HepG2 (cell line): ENCODE measurements around the gene CNNM4. TPM values are rescaled to one million over a fixed set of nuclear protein-coding genes. Genes with fewer than 3 reads are reported as not detected.

Experiments
- ATAC-seq: fragments of 200-7000 bp; cut with Tn5 transposase; 3 replicates; pipeline ENCODE4 v1.9.1; 2020; ENCODE audit warnings: mild to moderate bottlenecking, moderate library complexity
- BruUV-seq: library from RNA; stranded (reverse); fragments of 400-500 nt; replicated peaks from 2 replicates; lab custom pipeline; 2021; lab: Mats Ljungman, UMichigan
- CTCF ChIA-PET: fragments of 300-600 bp; formaldehyde crosslinking; extraction: SDS; loops from one replicate; lab custom pipeline; 2021; ENCODE audit warnings: low total read pairs, inconsistent platforms, low intra/inter-chr PET ratio; lab: Yijun Ruan, JAX
- POLR2A ChIA-PET: fragments of 350-600 bp; sonication (Branson Sonifier 250); formaldehyde crosslinking; loops from one replicate; lab custom pipeline; 2020; ENCODE audit warnings: antibody characterized with exemption, inconsistent platforms; lab: Yijun Ruan, JAX
- DNase-seq: peaks from one replicate; pipeline ENCODE4 v3.0.0-alpha.2; 2015; ENCODE audit warnings: low spot score
- FAIRE-seq: peaks from 3 replicates; lab custom pipeline; 2011; peaks lifted over from hg19 to GRCh38; lab: Jason Lieb, UNC
- H2AFZ ChIP-seq: one replicate; pipeline ENCODE4 v1.6.1; 2011; ENCODE audit warnings: low read length, inconsistent platforms
- H3K27ac ChIP-seq: fragments of 300-600 bp; 3 replicates; pipeline ENCODE4 v1.8.0; 2011; ENCODE audit warnings: mixed run types, mild to moderate bottlenecking, mixed read lengths, low read length, inconsistent platforms; ENCODE audit not compliant: insufficient read depth; ENCODE audit errors: extremely low read length
- H3K27me3 ChIP-seq, 2 experiments: fragments of 200-600 bp in 1 of 2; 2 replicates in 1 of 2; 3 replicates in 1 of 2; pipeline versions ENCODE4 v1.6.0 to v1.8.0; 2011; ENCODE audit warnings: low read length in 2 of 2, mild to moderate bottlenecking in 2 of 2, moderate library complexity in 2 of 2, inconsistent platforms in 1 of 2; ENCODE audit not compliant: insufficient read depth in 2 of 2, control insufficient read depth in 1 of 2
- H3K36me3 ChIP-seq, 2 experiments: fragments of 200-600 bp in 1 of 2; replicated peaks in 1 of 2; 2 replicates in 1 of 2; 3 replicates in 1 of 2; pipeline versions ENCODE4 v1.5.1 to v1.8.0; 2011; ENCODE audit warnings: low read length in 2 of 2, inconsistent platforms in 1 of 2; ENCODE audit not compliant: insufficient read depth in 2 of 2, control insufficient read depth in 1 of 2
- H3K4me1 ChIP-seq: 2 replicates; pipeline ENCODE4 v1.5.1; 2012; ENCODE audit warnings: low read length, inconsistent platforms; ENCODE audit not compliant: insufficient read depth
- H3K4me2 ChIP-seq: 2 replicates; pipeline ENCODE4 v1.6.0; 2011; ENCODE audit warnings: low read depth, low read length, inconsistent platforms
- H3K4me3 ChIP-seq, 3 experiments: fragments of 200-600 bp in 1 of 3; sonication (generic), shearing (Covaris generic) in 1 of 3; replicated peaks in 1 of 3; 2 replicates each; pipeline ENCODE4 v1.5.1; 2011 to 2016; ENCODE audit warnings: low read length in 3 of 3, inconsistent platforms in 2 of 3, low read depth in 2 of 3, mild to moderate bottlenecking in 2 of 3, control low read depth in 1 of 3, mixed read lengths in 1 of 3; ENCODE audit not compliant: insufficient read depth in 1 of 3
- H3K79me2 ChIP-seq: one replicate; pipeline ENCODE4 v1.6.1; 2011; ENCODE audit warnings: low read length, inconsistent platforms; ENCODE audit not compliant: insufficient read depth
- H3K9ac ChIP-seq: 2 replicates; pipeline ENCODE4 v1.6.0; 2011; ENCODE audit warnings: mild to moderate bottlenecking, low read depth, low read length, inconsistent platforms; ENCODE audit not compliant: insufficient read depth
- H3K9me3 ChIP-seq: 2 replicates; pipeline ENCODE4 v1.5.1; 2012; ENCODE audit warnings: mild to moderate bottlenecking, low read length
- H4K20me1 ChIP-seq: 2 replicates; pipeline ENCODE4 v1.6.0; 2011; ENCODE audit warnings: inconsistent platforms, mild to moderate bottlenecking, low read length, moderate library complexity; ENCODE audit not compliant: insufficient read depth
- AGO2 ChIP-seq: fragments of 200-400 bp; formaldehyde crosslinking; optimal IDR thresholded peaks from 2 replicates; pipeline ENCODE3; 2017; ENCODE audit warnings: mild to moderate bottlenecking, low read depth, low read length, moderate library complexity
- ZNF768 ChIP-seq: sonication (generic); formaldehyde crosslinking; IDR thresholded peaks from 2 replicates; pipeline ENCODE4 v1.4.0; 2020; ENCODE audit warnings: missing genetic modification reagents
- WGBS: methylation state at CpG from one replicate; pipeline ENCODE4 v1.1.6; 2017; ENCODE audit warnings: low lambda C conversion rate; 5-methylcytosine and 5-hydroxymethylcytosine counted together
- in situ Hi-C: cut with HindIII; loops from 2 replicates; pipeline ENCODE4 v1.10.0; 2017; ENCODE audit warnings: low pct_unique_long_range_greater_than_20kb; ENCODE audit not compliant: extremely low pct_ligation_motif_present
- intact Hi-C: fragments of 100-400 bp; cut with micrococcal nuclease; formaldehyde crosslinking; loops from one replicate; pipeline ENCODE4 v1.10.0; 2022; ENCODE audit not compliant: unreplicated experiment
- polyA plus RNA-seq, 8 experiments: library from polyadenylated mRNA; depleted of rRNA in 3 of 8; stranded (reverse) in 7 of 8; unstranded in 1 of 8; fragments of >200 nt; fragmentation: Illumina TruSeq in 4 of 8; extraction: Trizol in 4 of 8; gene quantifications; 2 replicates each; pipeline versions ENCODE4 v1.2.1 to v1.2.3, GENCODE V29; 2011 to 2016; ENCODE audit warnings: low read depth in 4 of 8, missing spikeins in 1 of 8, mixed read lengths in 1 of 8; ENCODE audit not compliant: insufficient read depth in 1 of 8
- total RNA-seq, 5 experiments: library from RNA; depleted of rRNA; stranded (reverse); fragments of >200 nt; fragmentation: Illumina TruSeq; extraction: Trizol; gene quantifications; 2 replicates each; pipeline ENCODE4 v1.2.3, GENCODE V29; 2016; ENCODE audit warnings: low read depth in 1 of 5
- TF ChIP-seq, protein P1 (sequence below): sonication (generic); formaldehyde crosslinking; IDR thresholded peaks from 2 replicates; pipeline ENCODE4 v1.5.0; 2020; ENCODE audit warnings: mild to moderate bottlenecking, missing genetic modification reagents
- TF ChIP-seq, protein P2 (sequence below): sonication (generic); formaldehyde crosslinking; IDR thresholded peaks from 2 replicates; pipeline ENCODE4 v1.5.0; 2020; ENCODE audit warnings: missing genetic modification reagents, mild to moderate bottlenecking, borderline replicate concordance

The CNNM4 gene
- total and polyA plus RNA-seq, 2 of the 13 experiments (the other 11 are each of a cell fraction or from before 2014, with no cell fraction given) = 5.9 to 8.4 TPM

DNA sequence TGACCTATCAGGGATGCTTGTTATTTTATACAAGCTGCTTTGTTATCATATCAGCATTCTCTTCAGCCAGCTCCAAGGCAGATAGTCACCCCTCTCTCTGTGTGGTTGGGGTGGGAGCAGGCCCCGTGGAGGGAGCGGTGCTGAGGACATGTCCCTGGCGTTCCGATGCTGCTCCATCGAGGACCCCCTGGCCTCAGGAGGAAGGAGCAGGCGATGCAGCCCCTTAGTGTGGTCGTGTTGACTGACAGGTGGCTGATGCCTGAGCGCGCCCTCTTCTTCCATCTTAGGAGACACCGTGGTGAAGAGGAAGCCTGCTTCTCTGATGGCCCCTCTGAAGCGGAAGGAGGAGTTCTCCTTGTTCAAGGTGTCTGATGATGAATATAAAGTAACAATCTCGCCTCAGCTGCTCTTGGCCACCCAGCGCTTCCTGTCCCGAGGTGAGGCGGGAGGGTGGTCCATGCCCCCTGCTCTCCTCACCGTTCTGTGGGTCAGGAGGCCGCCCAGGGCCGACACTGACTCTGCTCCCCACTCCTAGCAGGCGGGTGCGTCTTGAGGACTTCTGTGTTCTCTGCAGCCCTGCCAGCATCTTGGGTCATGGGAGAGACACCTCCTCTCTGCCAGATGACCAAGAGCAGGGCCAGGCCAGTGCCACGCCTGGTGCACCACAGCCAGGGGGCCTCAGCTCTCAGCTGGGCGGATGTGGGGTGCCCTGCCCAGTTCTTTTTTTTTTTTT lies 66.0 kb downstream of the CNNM4 start:
- intact Hi-C loops = no loop called here
- no peak for DNase-seq
- BruUV-seq = no TSS peak
- H3K27me3 ChIP-seq = no peaks in the 10 kb centered on the region
- no peaks in the 10 kb centered on the region for H3K9me3 ChIP-seq
- CTCF ChIA-PET = no interaction called here
- peaks cover 29% of the 10 kb centered on the region for H3K4me1 ChIP-seq
- TF ChIP-seq ZNF768 (CRISPR knock-in tag) (0 out of 2 replicates have a peak, but pooled peaks have one; percentile 9), AGO2 (peak; percentile 75)
- TF ChIP-seq, protein P1, sequence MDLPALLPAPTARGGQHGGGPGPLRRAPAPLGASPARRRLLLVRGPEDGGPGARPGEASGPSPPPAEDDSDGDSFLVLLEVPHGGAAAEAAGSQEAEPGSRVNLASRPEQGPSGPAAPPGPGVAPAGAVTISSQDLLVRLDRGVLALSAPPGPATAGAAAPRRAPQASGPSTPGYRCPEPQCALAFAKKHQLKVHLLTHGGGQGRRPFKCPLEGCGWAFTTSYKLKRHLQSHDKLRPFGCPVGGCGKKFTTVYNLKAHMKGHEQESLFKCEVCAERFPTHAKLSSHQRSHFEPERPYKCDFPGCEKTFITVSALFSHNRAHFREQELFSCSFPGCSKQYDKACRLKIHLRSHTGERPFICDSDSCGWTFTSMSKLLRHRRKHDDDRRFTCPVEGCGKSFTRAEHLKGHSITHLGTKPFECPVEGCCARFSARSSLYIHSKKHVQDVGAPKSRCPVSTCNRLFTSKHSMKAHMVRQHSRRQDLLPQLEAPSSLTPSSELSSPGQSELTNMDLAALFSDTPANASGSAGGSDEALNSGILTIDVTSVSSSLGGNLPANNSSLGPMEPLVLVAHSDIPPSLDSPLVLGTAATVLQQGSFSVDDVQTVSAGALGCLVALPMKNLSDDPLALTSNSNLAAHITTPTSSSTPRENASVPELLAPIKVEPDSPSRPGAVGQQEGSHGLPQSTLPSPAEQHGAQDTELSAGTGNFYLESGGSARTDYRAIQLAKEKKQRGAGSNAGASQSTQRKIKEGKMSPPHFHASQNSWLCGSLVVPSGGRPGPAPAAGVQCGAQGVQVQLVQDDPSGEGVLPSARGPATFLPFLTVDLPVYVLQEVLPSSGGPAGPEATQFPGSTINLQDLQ (CRISPR knock-in tag) = 0 out of 2 replicates have a peak, but pooled peaks have one; percentile 35
- TF ChIP-seq, protein P2, sequence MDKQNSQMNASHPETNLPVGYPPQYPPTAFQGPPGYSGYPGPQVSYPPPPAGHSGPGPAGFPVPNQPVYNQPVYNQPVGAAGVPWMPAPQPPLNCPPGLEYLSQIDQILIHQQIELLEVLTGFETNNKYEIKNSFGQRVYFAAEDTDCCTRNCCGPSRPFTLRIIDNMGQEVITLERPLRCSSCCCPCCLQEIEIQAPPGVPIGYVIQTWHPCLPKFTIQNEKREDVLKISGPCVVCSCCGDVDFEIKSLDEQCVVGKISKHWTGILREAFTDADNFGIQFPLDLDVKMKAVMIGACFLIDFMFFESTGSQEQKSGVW (CRISPR knock-in tag) = no peak
- no peak overlapping the region for H3K9ac ChIP-seq
- POLR2A ChIA-PET = no interaction called here
- H3K27ac ChIP-seq = no peak overlapping the region
- H3K4me3 ChIP-seq = no peak overlapping the region
- peaks cover 40% of the 10 kb centered on the region for H4K20me1 ChIP-seq
- in situ Hi-C loops = no loop called here
- H3K79me2 ChIP-seq = peaks cover 39% of the 10 kb centered on the region
- ATAC-seq = no peak
- FAIRE-seq = no peak
- H3K36me3 ChIP-seq = peaks cover 53 to 88% of the 10 kb centered on the region in 2 experiments
- no peak overlapping the region for H3K4me2 ChIP-seq
- WGBS = 98% methylated on average over 20 of the region's 22 CpGs
- no peak overlapping the region for H2AFZ ChIP-seq
